Suprapubic skin (tissue), 4 donors: ENCODE data around the gene SND1.

Experiments
- CTCF ChIP-seq, 2 donors: fragments of 200-600 bp in 1 of 2; fragments of 450-650 bp in 1 of 2; sonication (generic) in 1 of 2; IDR thresholded peaks; one replicate each; pipeline ENCODE4 v1.5.1; 2016 to 2019; ENCODE audit warnings: antibody characterized with exemption in 2 of 2, mild to moderate bottlenecking in 1 of 2, moderate library complexity in 1 of 2
- EP300 ChIP-seq: sonication (generic); formaldehyde crosslinking; IDR thresholded peaks from one replicate; pipeline ENCODE4 v1.6.1; 2017; ENCODE audit warnings: antibody characterized with exemption
- POLR2A ChIP-seq, 2 donors: fragments of 450-650 bp; IDR thresholded peaks; one replicate each; pipeline ENCODE4 v1.6.1; 2017; ENCODE audit warnings: antibody characterized with exemption in 2 of 2, mild to moderate bottlenecking in 2 of 2, moderate library complexity in 2 of 2
- POLR2AphosphoS5 ChIP-seq, 3 donors: sonication (generic); formaldehyde crosslinking; IDR thresholded peaks; one replicate each; pipeline ENCODE4 v1.6.1; 2017; ENCODE audit warnings: antibody characterized with exemption in 3 of 3

DNA sequence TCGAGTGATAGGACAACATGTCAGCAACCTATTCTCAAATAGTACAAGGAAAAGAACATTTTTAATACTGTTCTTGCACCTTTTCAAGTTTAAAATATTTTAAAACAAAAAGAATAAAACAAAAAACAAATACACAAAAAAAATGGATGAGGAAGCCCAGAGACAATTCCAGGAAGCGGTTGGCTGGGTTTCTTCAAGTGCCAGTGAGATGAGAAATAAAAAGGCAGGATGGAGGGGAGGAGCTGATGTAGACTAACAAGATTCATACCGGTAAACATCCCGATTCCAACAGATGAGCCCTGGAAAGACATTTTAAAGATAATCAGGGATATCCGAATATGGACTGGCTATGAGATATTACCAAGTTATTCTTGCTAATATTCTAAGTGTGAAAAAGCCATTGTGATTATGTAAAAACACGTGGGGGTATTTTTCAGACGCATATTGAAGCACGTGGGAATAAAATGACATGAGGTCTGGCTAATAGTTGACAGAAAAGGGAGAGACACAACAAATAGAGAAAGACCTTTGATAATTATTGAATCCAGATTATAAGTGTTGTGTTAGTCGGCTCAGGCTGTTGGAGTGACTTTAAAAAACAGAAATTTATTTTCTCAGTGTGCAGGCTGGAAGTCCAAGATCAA lies 480.6 kb downstream of the SND1 start:
- TF ChIP-seq POLR2A (IDR thresholded peaks at IDR 0.05) (no peak), CTCF (IDR thresholded peaks at IDR 0.05) (no peak), POLR2AphosphoS5 (IDR thresholded peaks at IDR 0.05) (no peak), EP300 (no peak)
